BLaER1 treated with 17β-estradiol and CSF1 and Interleukin-3, amounts not matched to agents 10 nM and 100 nM (cell line): ENCODE measurements around the gene SYTL3.
A peak's percentile ranks its signal among the peaks of the same experiment; 100 is the strongest.

Experiments used
- H3K27ac ChIP-seq, 11 experiments: shearing (Covaris generic); formaldehyde crosslinking; 2 replicates each; pipeline ENCODE4 v1.8.1; 2022
- H3K27me3 ChIP-seq, 11 experiments: shearing (Covaris generic); formaldehyde crosslinking; 2 replicates each; pipeline ENCODE4 v1.8.1; 2022
- H3K36me3 ChIP-seq, 11 experiments: shearing (Covaris generic); formaldehyde crosslinking; 2 replicates each; pipeline ENCODE4 v1.8.1; 2022
- H3K4me1 ChIP-seq, 10 experiments: shearing (Covaris generic); formaldehyde crosslinking; 2 replicates each; pipeline ENCODE4 v1.8.1; 2022
- H3K4me2 ChIP-seq, 11 experiments: shearing (Covaris generic); formaldehyde crosslinking; 2 replicates each; pipeline ENCODE4 v1.8.1; 2022
- H3K4me3 ChIP-seq, 10 experiments: shearing (Covaris generic); formaldehyde crosslinking; 2 replicates each; pipeline ENCODE4 v1.8.1; 2022
- H3K9ac ChIP-seq, 11 experiments: shearing (Covaris generic); formaldehyde crosslinking; 2 replicates each; pipeline ENCODE4 v1.8.1; 2022
- H3K9me3 ChIP-seq, 11 experiments: shearing (Covaris generic); formaldehyde crosslinking; replicated peaks in 1 of 11; 2 replicates each; pipeline ENCODE4 v1.8.1; 2022
- H4K20me1 ChIP-seq, 11 experiments: shearing (Covaris generic); formaldehyde crosslinking; 2 replicates each; pipeline ENCODE4 v1.8.1; 2022
- Cebpa-rat ChIP-seq, 11 experiments: shearing (Covaris generic); IDR thresholded peaks; 2 replicates each; pipeline ENCODE4 v1.8.1; 2022

SYTL3 gene

GRCh38 chr6:158739673-158740072 lies 89.8 kb downstream of the SYTL3 start:
- Histone ChIP-seq H3K36me3 (peaks cover 0 to 91% (median 4%) of the 10 kb centered on the region in 11 experiments; a peak in 9 of 22 replicates), H3K4me2 (no peak overlapping the region), H3K27me3 (no peaks in the 10 kb centered on the region), H3K4me3 (0 out of 20 replicates have a peak overlapping the region, but pooled peaks of 1 of the 10 experiments have one; percentile 19), H3K9ac (no peak overlapping the region), H3K27ac (no peak overlapping the region), H3K4me1 (peaks cover 0 to 12% (median 0%) of the 10 kb centered on the region in 10 experiments; a peak in 7 of 20 replicates), H3K9me3 (peaks cover 20 to 39% (median 30%) of the 10 kb centered on the region in 11 experiments), H4K20me1 (peaks cover 0 to under 1% (median 0%) of the 10 kb centered on the region in 11 experiments; a peak in 2 of 22 replicates)
- TF ChIP-seq Cebpa-rat (IDR thresholded peaks at IDR 0.05) = no peak

GRCh38 chr6:158743033-158743651 lies 93.3 kb downstream of the SYTL3 start:
- peaks cover 0 to 2% (median 0%) of the 10 kb centered on the region in 10 experiments; a peak in 3 of 20 replicates for H3K4me1 ChIP-seq
- H3K4me2 ChIP-seq = no peak overlapping the region
- H4K20me1 ChIP-seq = peaks cover 0 to 3% (median 0%) of the 10 kb centered on the region in 11 experiments; a peak in 2 of 22 replicates
- peaks cover 13 to 31% (median 25%) of the 10 kb centered on the region in 11 experiments for H3K9me3 ChIP-seq
- peaks cover 0 to 87% (median 4%) of the 10 kb centered on the region in 11 experiments; a peak in 8 of 22 replicates for H3K36me3 ChIP-seq
- H3K27ac ChIP-seq = no peak overlapping the region
- H3K9ac ChIP-seq = no peak overlapping the region
- no peaks in the 10 kb centered on the region for H3K27me3 ChIP-seq
- TF ChIP-seq Cebpa-rat (IDR thresholded peaks at IDR 0.05) = no peak
- no peak overlapping the region for H3K4me3 ChIP-seq

GRCh38 chr6:158744986-158745430 lies 95.2 kb downstream of the SYTL3 start:
- H3K4me1 ChIP-seq = no peaks in the 10 kb centered on the region
- TF ChIP-seq Cebpa-rat (IDR thresholded peaks at IDR 0.05) = no peak
- no peak overlapping the region for H3K4me3 ChIP-seq
- no peak overlapping the region for H3K9ac ChIP-seq
- H3K4me2 ChIP-seq = no peak overlapping the region
- H3K9me3 ChIP-seq = peaks cover 5 to 12% (median 8%) of the 10 kb centered on the region in 11 experiments
- H3K27ac ChIP-seq = no peak overlapping the region
- H4K20me1 ChIP-seq = peaks cover 0 to 3% (median 0%) of the 10 kb centered on the region in 11 experiments; a peak in 2 of 22 replicates
- peaks cover 0 to 78% (median 0%) of the 10 kb centered on the region in 11 experiments; a peak in 6 of 22 replicates for H3K36me3 ChIP-seq
- H3K27me3 ChIP-seq = no peaks in the 10 kb centered on the region

GRCh38 chr6:158751224-158751623 lies 101.4 kb downstream of the SYTL3 start:
- TF ChIP-seq Cebpa-rat (IDR thresholded peaks at IDR 0.05) = no peak
- Histone ChIP-seq H3K27me3 (no peaks in the 10 kb centered on the region), H3K36me3 (peaks cover 0 to 66% (median 0%) of the 10 kb centered on the region in 11 experiments; a peak in 5 of 22 replicates), H3K9me3 (no peaks in the 10 kb centered on the region), H3K9ac (no peak overlapping the region), H4K20me1 (no peaks in the 10 kb centered on the region; a peak in 1 of 22 replicates), H3K4me2 (peak overlapping the region in 7 of 11 experiments; percentile 0 to 87 (median 75); a peak in 8 of 22 replicates), H3K4me1 (peaks cover 8 to 35% (median 22%) of the 10 kb centered on the region in 10 experiments; a peak in 18 of 20 replicates), H3K27ac (no peak overlapping the region), H3K4me3 (no peak overlapping the region)

- no peaks in the 10 kb centered on the region for H3K9me3 ChIP-seq
- peaks cover 0 to 62% (median 0%) of the 10 kb centered on the region in 11 experiments; a peak in 5 of 22 replicates for H3K36me3 ChIP-seq
- TF ChIP-seq Cebpa-rat (IDR thresholded peaks at IDR 0.05) = no peak
- H3K4me1 ChIP-seq = peaks cover 8 to 35% (median 22%) of the 10 kb centered on the region in 10 experiments; a peak in 18 of 20 replicates
- H3K4me3 ChIP-seq = no peak overlapping the region
- H4K20me1 ChIP-seq = no peaks in the 10 kb centered on the region; a peak in 1 of 22 replicates
- peak overlapping the region in 6 of 11 experiments; percentile 20 to 87 (median 78); a peak in 8 of 22 replicates for H3K4me2 ChIP-seq
- no peaks in the 10 kb centered on the region for H3K27me3 ChIP-seq
- no peak overlapping the region for H3K27ac ChIP-seq
- no peak overlapping the region for H3K9ac ChIP-seq
Observed at GRCh38 chr6:158751921-158752320, 102.1 kb downstream of the SYTL3 start.

GRCh38 chr6:158752613-158753012 lies 102.8 kb downstream of the SYTL3 start:
- Histone ChIP-seq H3K27me3 (no peaks in the 10 kb centered on the region), H3K36me3 (peaks cover 0 to 66% (median 0%) of the 10 kb centered on the region in 11 experiments; a peak in 5 of 22 replicates), H3K27ac (no peak overlapping the region), H3K9ac (0 out of 22 replicates have a peak overlapping the region, but pooled peaks of 1 of the 11 experiments have one; percentile 16), H3K9me3 (no peaks in the 10 kb centered on the region), H3K4me2 (peak overlapping the region; percentile 19 to 87 (median 74); a peak in 19 of 22 replicates), H3K4me1 (peaks cover 8 to 42% (median 27%) of the 10 kb centered on the region in 10 experiments; a peak in 18 of 20 replicates), H4K20me1 (no peaks in the 10 kb centered on the region; a peak in 1 of 22 replicates), H3K4me3 (no peak overlapping the region)
- no peak for TF ChIP-seq Cebpa-rat (IDR thresholded peaks at IDR 0.05)

GRCh38 chr6:158753811-158754210 lies 104.0 kb downstream of the SYTL3 start:
- Histone ChIP-seq H3K27ac (no peak overlapping the region), H3K4me3 (no peak overlapping the region), H3K9me3 (no peaks in the 10 kb centered on the region), H3K4me1 (peaks cover 8 to 54% (median 35%) of the 10 kb centered on the region in 10 experiments; a peak in 18 of 20 replicates), H4K20me1 (peaks cover 0 to 5% (median 0%) of the 10 kb centered on the region in 11 experiments; a peak in 2 of 22 replicates), H3K36me3 (peaks cover 0 to 72% (median 0%) of the 10 kb centered on the region in 11 experiments; a peak in 5 of 22 replicates), H3K9ac (0 out of 22 replicates have a peak overlapping the region, but pooled peaks of 1 of the 11 experiments have one; percentile 4), H3K27me3 (no peaks in the 10 kb centered on the region), H3K4me2 (no peak overlapping the region)
- no peak for TF ChIP-seq Cebpa-rat (IDR thresholded peaks at IDR 0.05)

GRCh38 chr6:158754738-158755137 lies 104.9 kb downstream of the SYTL3 start:
- Histone ChIP-seq H3K27me3 (no peaks in the 10 kb centered on the region), H3K4me1 (peaks cover 15 to 63% (median 44%) of the 10 kb centered on the region in 10 experiments), H3K36me3 (peaks cover 0 to 71% (median 0%) of the 10 kb centered on the region in 11 experiments; a peak in 5 of 22 replicates), H3K4me3 (no peak overlapping the region), H3K4me2 (no peak overlapping the region), H4K20me1 (peaks cover 0 to 9% (median 0%) of the 10 kb centered on the region in 11 experiments; a peak in 2 of 22 replicates), H3K9me3 (no peaks in the 10 kb centered on the region), H3K9ac (no peak overlapping the region), H3K27ac (no peak overlapping the region)
- no peak for TF ChIP-seq Cebpa-rat (IDR thresholded peaks at IDR 0.05)

GRCh38 chr6:158755636-158756035 lies 105.8 kb downstream of the SYTL3 start:
- no peak overlapping the region for H3K4me2 ChIP-seq
- no peaks in the 10 kb centered on the region for H3K9me3 ChIP-seq
- H3K27me3 ChIP-seq = no peaks in the 10 kb centered on the region
- H4K20me1 ChIP-seq = peaks cover 0 to 9% (median 0%) of the 10 kb centered on the region in 11 experiments; a peak in 3 of 22 replicates
- H3K4me1 ChIP-seq = peaks cover 24 to 72% (median 53%) of the 10 kb centered on the region in 10 experiments
- H3K4me3 ChIP-seq = no peak overlapping the region
- H3K27ac ChIP-seq = no peak overlapping the region
- H3K36me3 ChIP-seq = peaks cover 0 to 62% (median 0%) of the 10 kb centered on the region in 11 experiments; a peak in 5 of 22 replicates
- H3K9ac ChIP-seq = no peak overlapping the region
- TF ChIP-seq Cebpa-rat (IDR thresholded peaks at IDR 0.05) = no peak
